ENCODE measurements around the gene SESTD1. TPM values are rescaled to one million over a fixed set of nuclear protein-coding genes. Genes with fewer than 3 reads are reported as not detected.

The SESTD1 gene
- total RNA-seq, 2 experiments from 2014 or later = 8.7 to 10.2 TPM

DNA sequence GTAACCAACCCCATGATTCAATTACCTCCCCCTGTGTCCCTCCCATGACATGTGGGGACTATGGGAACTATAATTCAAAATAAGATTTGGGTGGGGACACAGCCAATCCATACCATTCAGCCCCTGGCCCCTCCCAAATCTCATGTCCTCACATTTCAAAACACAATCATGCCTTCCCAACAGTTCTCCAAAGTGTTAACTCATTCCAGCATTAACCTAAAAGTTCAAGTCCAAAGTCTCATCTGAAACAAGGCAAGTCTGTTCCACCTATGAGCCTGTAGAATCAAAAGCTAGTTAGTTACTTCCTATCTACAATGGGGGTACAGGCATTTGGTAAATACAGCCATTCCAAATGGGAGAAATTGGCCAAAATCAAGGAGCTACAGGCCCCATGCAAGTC is 182.7 kb downstream of the SESTD1 start:
- intact Hi-C loops (cut with DNase I, micrococcal nuclease) = no loop called here
- Histone ChIP-seq H3K27me3 (ENCODE audit: control insufficient read depth in 1 of 2, insufficient read depth in 2 of 2, low read length in 2 of 2) (no peaks in the 10 kb centered on the region), H3K4me3 (ENCODE audit: low read length) (no peak overlapping the region), H3K36me3 (ENCODE audit: insufficient read depth, low read length) (no peaks in the 10 kb centered on the region), H3K4me1 (ENCODE audit: insufficient read depth, low read length) (no peaks in the 10 kb centered on the region), H3K9me3 (ENCODE audit: control insufficient read depth in 1 of 2, insufficient read depth in 1 of 2, low read length in 2 of 2) (peaks cover 0 to 9% of the 10 kb centered on the region in 2 experiments), H3K27ac (ENCODE audit: low read depth in 1 of 2, low read length in 2 of 2) (no peak overlapping the region)
- ChIA-PET CTCF (no interaction called here), POLR2A (no interaction called here)
- no peak for ATAC-seq (ENCODE audit: poor library complexity)
- Mint-ChIP-seq H3K9me3 (peaks cover 9% of the 10 kb centered on the region), H3K27ac (no peak overlapping the region), H3K27me3 (no peaks in the 10 kb centered on the region), H3K4me1 (ENCODE audit: low read depth) (peaks cover 3% of the 10 kb centered on the region), H3K4me3 (no peak overlapping the region), H3K36me3 (ENCODE audit: low read depth) (peaks cover 3% of the 10 kb centered on the region)
- DNase-seq = no peak
- TF ChIP-seq, protein P1, sequence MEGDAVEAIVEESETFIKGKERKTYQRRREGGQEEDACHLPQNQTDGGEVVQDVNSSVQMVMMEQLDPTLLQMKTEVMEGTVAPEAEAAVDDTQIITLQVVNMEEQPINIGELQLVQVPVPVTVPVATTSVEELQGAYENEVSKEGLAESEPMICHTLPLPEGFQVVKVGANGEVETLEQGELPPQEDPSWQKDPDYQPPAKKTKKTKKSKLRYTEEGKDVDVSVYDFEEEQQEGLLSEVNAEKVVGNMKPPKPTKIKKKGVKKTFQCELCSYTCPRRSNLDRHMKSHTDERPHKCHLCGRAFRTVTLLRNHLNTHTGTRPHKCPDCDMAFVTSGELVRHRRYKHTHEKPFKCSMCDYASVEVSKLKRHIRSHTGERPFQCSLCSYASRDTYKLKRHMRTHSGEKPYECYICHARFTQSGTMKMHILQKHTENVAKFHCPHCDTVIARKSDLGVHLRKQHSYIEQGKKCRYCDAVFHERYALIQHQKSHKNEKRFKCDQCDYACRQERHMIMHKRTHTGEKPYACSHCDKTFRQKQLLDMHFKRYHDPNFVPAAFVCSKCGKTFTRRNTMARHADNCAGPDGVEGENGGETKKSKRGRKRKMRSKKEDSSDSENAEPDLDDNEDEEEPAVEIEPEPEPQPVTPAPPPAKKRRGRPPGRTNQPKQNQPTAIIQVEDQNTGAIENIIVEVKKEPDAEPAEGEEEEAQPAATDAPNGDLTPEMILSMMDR (IDR thresholded peaks at IDR 0.05) = no peak

DNA sequence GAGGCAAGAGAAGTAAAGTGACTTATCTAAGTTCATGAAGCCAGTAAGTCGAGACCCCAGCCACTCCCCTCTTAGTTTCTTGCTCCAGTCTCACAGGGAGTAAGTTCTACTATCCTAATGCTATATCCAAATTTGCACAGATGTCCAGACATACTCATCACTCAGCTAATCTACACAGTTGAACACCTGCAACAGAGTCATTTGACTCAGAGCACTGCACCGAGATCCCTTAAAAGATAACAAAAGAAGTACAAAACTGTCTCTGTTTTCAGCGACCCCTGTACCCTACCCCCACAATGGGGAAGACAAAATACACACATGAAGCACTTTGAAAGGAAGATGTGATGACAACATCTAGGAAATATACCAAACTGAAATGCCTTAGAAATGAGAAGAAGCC is 192.1 kb downstream of the SESTD1 start:
- ChIA-PET POLR2A (no interaction called here), CTCF (no interaction called here)
- TF ChIP-seq, protein P1 (IDR thresholded peaks at IDR 0.05) = no peak
- no peak overlapping the region for H3K4me3 Mint-ChIP-seq
- Histone ChIP-seq H3K36me3 (ENCODE audit: insufficient read depth, low read length) (no peaks in the 10 kb centered on the region), H3K9me3 (ENCODE audit: control insufficient read depth in 1 of 2, insufficient read depth in 1 of 2, low read length in 2 of 2) (no peaks in the 10 kb centered on the region), H3K4me1 (ENCODE audit: insufficient read depth, low read length) (no peaks in the 10 kb centered on the region), H3K27me3 (ENCODE audit: control insufficient read depth in 1 of 2, insufficient read depth in 2 of 2, low read length in 2 of 2) (no peaks in the 10 kb centered on the region), H3K4me3 (ENCODE audit: low read length) (no peak overlapping the region), H3K27ac (ENCODE audit: low read depth in 1 of 2, low read length in 2 of 2) (no peak overlapping the region)
- no peak overlapping the region for H3K27ac Mint-ChIP-seq
- ATAC-seq (ENCODE audit: poor library complexity) (no peak), DNase-seq (no peak)
- peaks cover 3% of the 10 kb centered on the region for H3K36me3 Mint-ChIP-seq (ENCODE audit: low read depth)
- H3K9me3 Mint-ChIP-seq = no peaks in the 10 kb centered on the region
- no peaks in the 10 kb centered on the region for H3K4me1 Mint-ChIP-seq (ENCODE audit: low read depth)
- no peaks in the 10 kb centered on the region for H3K27me3 Mint-ChIP-seq
- intact Hi-C loops (cut with DNase I, micrococcal nuclease) = no loop called here

DNA sequence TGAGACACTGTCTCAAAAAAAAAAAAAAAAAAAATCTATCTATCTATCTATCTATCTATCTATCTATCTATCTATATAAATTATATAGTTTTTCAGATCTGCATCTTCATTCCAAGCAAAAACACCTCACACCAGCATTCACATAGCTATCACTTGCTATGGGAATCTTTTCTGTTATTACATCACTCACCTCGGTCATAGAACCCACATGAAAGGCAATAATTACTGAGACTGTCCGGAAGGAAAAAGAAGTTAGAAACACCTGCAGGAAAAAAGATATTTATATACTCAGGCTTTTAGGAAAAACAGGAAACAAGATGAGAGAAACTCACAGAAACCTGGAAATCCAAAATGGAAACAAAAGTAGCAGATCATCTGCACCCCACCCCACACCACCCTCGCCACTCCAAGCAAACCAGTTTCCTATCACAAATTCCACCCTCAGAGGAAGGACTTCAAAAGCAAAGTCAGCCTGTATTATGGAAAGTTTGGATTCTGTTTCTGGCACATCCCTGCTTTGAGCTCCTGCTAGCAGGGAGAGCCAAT is 192.7 kb downstream of the SESTD1 start:
- Histone ChIP-seq H3K4me3 (ENCODE audit: low read length) (no peak overlapping the region), H3K27me3 (ENCODE audit: control insufficient read depth in 1 of 2, insufficient read depth in 2 of 2, low read length in 2 of 2) (no peaks in the 10 kb centered on the region), H3K27ac (ENCODE audit: low read depth in 1 of 2, low read length in 2 of 2) (no peak overlapping the region), H3K9me3 (ENCODE audit: control insufficient read depth in 1 of 2, insufficient read depth in 1 of 2, low read length in 2 of 2) (peaks cover 0 to 3% of the 10 kb centered on the region in 2 experiments), H3K4me1 (ENCODE audit: insufficient read depth, low read length) (no peaks in the 10 kb centered on the region), H3K36me3 (ENCODE audit: insufficient read depth, low read length) (no peaks in the 10 kb centered on the region)
- CTCF ChIA-PET = no interaction called here
- H3K36me3 Mint-ChIP-seq (ENCODE audit: low read depth) = no peaks in the 10 kb centered on the region
- TF ChIP-seq, protein P1 (IDR thresholded peaks at IDR 0.05) = no peak
- H3K27me3 Mint-ChIP-seq = no peaks in the 10 kb centered on the region
- no peaks in the 10 kb centered on the region for H3K4me1 Mint-ChIP-seq (ENCODE audit: low read depth)
- no peaks in the 10 kb centered on the region for H3K9me3 Mint-ChIP-seq
- DNase-seq (no peak), ATAC-seq (ENCODE audit: poor library complexity) (no peak)
- intact Hi-C loops (cut with DNase I, micrococcal nuclease) = no loop called here
- POLR2A ChIA-PET = interaction anchor here (0.7 kb wide), 1 partner anchor 302 kb away, joined by 3 read pairs; no protein-coding TSS in a partner anchor
- H3K27ac Mint-ChIP-seq = no peak overlapping the region
- H3K4me3 Mint-ChIP-seq = no peak overlapping the region

Data from CD4-positive, alpha-beta T cell (primary cell).